HG02571 (cell line): Measurements from ENCODE around the gene MPG.
A peak's percentile ranks its signal among the peaks of the same experiment; 100 is the strongest.

Experiments
- ATAC-seq: cut with Tn5 transposase; IDR thresholded peaks from one replicate; pipeline ENCODE4 v1.9.1; 2021; ENCODE audit warnings: mild to moderate bottlenecking, moderate library complexity; ENCODE audit not compliant: unreplicated experiment

Gene MPG

DNA sequence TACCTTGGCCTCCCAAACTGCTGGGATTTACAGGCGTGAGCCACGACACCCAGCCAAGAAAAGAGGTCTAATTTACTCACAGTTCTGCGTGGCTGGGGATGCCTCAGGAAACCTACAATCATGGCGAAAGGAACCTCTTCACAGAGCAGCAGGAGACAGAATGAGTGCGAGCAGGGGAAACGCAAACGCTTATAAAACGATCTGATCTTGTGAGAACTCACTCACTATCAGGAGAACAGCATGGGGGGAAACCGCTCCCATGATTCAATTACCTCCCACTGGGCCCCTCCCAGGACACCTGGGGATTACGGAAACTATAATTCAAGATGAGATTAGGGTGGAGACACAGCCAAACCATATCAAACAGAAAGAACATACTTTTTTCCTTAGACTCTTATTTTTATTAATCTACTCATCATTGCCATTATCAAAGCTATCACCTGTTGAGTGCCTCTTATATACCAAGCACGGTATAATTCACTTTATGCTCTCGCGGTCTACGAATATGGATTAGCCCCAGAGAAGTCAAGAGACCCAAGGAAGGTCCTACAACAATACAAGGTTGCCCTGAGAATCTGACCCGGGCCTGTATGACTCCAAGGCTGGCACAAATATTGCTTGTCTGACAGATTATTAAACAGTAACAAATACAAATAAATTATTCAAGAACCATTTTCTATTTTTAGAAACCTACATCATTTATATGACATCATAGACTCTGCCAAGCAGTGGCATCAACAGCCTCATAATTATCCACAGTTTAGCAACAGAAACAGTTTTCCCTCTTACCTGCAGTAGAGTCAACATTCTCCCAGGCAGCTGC is 27.0 kb upstream of the MPG start:
- no peak for ATAC-seq

DNA sequence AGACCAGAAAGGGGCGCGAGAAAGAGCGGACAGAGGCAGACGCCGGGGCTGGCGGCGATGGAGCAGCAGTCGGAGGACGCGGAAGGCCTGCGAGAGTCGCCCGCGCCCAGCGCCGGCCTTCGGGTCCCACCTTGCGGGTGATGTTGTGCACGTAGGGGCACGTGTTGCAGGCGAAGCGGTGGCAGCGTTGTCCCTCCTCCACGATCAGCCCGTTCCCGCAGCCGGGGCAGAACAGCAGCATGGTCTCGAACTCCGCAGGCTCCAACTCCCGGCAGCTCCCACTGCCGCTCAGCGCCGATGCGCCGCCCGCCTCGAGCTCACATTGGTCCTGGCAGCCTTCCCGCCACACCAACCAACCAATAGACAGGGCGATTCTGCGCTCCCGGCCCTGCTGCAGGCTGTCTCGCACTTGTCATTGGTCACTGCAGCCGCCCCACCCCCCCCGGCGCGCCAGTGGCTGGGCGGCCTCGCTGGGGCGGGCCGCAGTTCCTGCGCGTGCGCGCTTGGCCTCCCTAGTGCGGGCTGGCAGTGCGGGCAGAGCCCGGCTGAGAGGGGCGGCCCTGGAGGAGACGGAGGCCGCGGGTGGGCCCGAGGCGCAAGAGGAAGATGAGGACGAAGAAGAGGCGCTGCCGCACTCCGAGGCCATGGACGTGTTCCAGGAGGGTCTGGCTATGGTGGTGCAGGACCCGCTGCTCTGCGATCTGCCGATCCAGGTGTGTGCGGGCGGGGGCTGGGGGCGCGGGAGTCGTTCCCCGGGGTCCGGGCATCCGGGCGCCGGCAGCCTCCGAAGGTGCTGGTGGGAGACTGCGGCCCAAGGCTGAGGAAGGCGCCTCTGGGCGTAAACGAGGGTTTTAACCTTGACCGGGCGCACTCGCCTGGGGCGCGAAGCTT is 24.4 kb upstream of the MPG start, which contains the start of the genes POLR3K and SNRNP25:
TSS of gene POLR3K (minus strand) at position 263 of the 891 bp plus-strand sequence. CDS start at position 241, 22 bp downstream.
TSS of gene SNRNP25 (plus strand) at position 483 of the 891 bp plus-strand sequence. CDS start at position 672, 189 bp downstream.
- peak; percentile 86 for ATAC-seq

- no peak for ATAC-seq
These were observed 23.8 kb upstream of the MPG start for GRCh38 chr16:54237-54581.

GRCh38 chr16:55571-56136 is 22.4 kb upstream of the MPG start:
- no peak for ATAC-seq

GRCh38 chr16:56231-56927 is 21.6 kb upstream of the MPG start:
- ATAC-seq: no peak

- no peak for ATAC-seq
These were observed 20.3 kb upstream of the MPG start for GRCh38 chr16:57711-58110.

- ATAC-seq: no peak
These were observed 19.3 kb upstream of the MPG start for GRCh38 chr16:58491-59439.

DNA sequence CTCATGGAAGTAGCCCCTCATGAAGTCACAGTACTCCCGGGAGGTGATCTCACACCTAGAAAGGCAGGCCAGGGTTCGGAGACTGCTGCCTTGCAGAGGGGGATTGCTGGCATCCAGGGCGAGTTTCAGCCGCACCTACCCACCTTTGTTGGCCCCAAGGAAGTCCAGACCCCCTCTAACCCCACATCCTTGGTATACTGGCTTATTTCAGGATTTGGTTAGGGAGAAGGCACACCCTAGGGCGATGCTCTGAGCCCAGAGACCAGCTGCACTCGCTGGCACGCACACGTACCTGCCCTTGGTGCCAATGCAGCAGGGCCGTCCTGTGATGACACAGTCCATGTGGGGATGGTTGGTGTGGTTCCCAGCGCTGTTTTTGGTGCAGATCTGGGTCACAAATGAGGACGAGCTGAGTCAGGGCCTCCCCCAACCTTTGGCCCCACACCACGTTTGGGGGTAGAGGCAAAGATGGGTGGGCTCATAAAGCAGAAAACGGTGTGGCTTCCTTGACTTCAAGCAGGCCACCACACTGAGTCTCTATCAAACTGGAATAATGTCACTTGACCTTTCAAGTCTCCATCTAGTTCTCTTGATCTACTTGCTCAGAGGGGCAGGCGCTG is 18.5 kb upstream of the MPG start:
- no peak for ATAC-seq

- no peak for ATAC-seq
These were observed 17.9 kb upstream of the MPG start for GRCh38 chr16:60166-60565.

DNA sequence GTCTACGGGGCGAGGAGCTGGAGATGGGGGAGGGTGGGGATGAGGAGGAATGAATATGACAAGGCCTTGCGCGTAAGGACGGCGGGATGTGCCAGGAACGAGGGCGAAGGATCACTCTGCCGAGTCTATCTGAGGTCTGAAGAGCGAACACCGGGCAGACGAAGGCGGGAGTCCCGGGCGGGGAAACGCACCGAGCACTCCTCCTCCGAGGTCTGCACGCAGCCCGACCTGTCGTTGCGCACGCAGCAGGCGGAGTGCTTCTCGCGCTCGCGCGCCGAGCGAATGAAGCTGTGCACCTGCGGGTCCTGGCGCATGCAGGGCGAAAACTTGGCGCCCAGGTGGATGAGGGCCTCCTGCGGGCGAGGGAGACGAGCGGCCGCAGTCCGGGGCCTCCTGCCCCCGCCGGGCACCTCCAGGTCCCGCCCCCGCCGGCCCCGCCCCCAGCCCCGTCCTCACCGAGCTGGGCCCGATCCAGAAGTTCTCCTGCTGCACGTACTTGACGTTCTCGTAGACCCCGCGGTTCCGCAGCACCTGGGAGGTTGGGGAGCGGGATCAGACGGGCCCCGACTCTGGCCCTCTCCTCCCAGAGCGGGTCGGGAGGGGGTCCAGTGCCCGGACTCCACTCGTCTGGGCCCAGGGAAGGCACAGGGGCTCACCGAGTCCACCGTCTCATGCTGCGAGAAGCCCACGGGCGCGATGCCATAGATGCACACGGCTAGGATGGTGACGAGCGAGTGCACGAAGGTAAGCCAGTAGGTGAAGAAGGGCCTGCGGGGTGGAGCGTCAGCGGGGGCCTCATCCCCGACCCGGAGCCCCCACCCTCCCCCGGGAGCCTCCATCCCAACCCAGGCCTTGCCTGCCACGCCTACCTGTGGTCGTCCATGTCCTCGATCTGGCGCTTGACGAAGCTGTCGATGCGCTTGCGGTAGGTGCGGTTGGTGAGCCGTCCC is 16.8 kb upstream of the MPG start:
- ATAC-seq: no peak

DNA sequence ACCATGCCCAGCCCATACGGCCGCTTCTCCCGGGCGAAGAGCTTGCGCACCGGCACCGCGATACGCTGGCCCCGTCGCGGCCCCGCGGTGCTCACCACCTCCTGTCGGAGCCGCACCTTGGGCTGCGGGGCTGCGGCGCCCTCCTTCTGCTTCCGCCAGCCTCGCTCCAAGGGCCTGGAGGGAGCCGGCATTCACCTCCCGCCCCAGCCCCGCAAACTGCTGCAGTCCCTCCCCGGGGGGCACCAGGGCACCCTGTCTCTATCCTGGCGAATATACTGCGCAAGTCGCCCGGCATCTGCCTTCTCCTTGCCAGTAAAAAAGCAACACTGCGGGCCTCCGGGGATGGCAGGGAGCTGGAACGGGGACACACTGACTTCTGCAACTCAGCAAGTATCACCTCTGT is 16.1 kb upstream of the MPG start:
- no peak for ATAC-seq

- ATAC-seq: no peak
These were observed 15.6 kb upstream of the MPG start for GRCh38 chr16:62283-62967.

DNA sequence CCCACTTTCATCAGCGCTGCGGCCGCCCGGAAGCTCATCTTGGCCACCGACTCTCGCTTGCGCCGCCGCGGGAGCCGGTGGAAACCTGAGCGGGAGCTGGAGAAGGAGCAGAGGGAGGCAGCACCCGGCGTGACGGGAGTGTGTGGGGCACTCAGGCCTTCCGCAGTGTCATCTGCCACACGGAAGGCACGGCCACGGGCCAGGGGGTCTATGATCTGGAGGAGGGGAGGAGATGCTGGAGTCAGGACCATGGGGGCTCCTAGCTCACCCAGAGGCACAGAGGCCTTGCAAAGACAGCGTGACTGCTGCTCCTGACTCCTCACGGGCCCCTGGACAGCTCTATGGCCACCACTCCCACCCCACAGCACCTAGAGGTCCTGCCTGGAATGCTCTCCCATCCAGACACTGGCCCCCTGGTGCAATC is 15.0 kb upstream of the MPG start:
- no peak for ATAC-seq

DNA sequence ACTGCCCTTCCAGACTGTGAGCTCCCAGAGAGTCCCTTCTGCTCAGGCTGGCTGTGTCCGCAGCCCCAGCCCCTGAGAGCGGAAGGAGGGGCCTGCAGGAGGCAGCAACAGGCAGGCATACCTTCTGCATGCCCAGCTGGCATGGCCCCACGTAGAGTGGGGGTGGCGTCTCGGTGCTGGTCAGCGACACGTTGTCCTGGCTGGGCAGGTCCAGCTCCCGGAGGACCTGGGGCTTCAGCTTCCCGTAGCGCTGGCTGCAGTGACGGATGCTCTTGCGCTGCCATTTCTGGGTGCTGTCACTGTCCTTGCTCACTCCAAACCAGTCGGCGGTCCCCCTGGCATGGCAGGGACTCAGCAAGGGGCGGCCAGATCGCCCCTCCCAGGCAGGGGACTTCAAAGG is 14.6 kb upstream of the MPG start:
- ATAC-seq: no peak

DNA sequence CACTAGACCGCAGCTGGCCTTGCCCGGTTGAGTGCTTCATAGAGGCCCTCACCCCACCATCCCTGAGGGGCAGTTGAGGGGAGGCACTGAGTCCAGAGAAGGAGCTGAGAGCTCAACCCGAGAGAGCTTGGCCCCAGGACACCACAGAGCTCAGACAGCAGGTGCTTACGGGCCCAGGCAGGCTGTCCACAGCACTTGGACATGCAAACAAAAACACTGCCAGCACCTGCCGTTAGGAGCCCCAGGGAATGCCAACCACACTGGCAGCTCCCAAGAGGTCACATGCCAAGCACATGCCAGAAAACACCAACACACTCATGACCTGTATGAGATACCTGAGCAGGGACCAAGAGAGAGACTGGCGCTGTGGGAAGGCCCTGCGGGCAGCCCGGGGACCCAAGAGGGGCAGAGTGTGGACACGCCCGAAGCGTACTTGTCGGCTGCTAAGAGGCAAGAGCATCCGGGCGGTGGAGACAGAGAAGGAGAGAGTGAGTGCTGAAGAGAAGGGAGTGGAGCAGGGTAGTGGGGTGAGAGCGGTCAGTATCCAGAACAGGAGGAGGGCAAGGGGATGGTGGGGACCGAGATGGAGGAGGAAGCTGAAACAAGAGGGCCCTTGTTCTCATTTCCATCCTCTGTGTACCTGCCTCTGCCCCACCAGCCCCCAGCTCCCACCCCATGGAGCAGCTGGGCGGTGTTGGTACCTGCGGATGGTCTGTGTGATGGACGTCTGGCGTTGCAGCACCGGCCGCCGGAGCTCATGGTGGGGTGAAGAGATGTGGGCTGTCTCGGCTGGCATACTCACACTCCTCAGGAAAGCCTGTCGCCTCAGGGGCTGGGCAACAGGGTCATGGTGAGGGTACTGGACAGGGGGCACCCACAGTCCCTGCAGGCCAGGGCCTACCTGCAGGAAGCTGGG is 13.8 kb upstream of the MPG start:
- ATAC-seq: no peak

DNA sequence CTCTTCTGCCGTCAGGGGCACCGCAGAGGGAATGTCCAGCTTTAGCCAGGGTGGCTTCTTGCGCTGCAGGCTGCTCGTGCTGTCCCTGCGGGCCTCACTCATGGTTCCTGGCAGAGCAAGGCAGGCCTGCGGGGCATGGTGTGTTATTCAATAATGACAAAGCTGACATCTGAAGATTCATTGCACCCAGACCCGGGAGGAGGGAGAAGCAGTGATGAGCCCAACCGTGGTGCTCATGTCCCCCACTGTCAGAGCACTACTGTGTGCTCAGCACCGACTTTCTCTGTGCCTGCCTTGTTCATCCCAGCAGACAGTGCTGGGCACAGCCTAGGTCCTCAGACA is 13.1 kb upstream of the MPG start:
- no peak for ATAC-seq

DNA sequence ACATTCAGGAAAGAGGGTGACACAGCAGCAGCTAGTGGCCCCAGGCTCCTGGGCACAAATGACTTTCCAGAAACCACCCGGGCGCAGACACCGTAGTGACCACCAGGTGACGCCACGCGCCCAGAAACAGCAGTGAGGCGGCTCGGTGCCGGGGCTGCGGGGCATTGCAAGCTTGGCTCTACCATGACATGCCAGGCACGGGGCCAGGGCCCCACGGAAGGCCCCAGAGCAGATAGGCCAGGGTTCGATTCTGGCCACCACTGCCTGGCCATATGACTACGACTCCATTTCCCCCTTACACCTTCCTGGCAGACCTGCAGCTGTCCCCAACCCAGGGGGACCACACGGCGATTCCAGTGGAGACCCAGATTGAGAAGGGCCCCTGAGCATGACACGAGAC is 12.3 kb upstream of the MPG start:
- no peak for ATAC-seq
